LNCAP (cell line): ENCODE results near the gene TAOK3.

Experiments
- TF ChIP-seq, protein P1 (sequence below): fragments of 450-650 bp; IDR thresholded peaks from 2 replicates; pipeline ENCODE4 v1.5.1; 2017; ENCODE audit warnings: mild to moderate bottlenecking

Gene TAOK3

DNA sequence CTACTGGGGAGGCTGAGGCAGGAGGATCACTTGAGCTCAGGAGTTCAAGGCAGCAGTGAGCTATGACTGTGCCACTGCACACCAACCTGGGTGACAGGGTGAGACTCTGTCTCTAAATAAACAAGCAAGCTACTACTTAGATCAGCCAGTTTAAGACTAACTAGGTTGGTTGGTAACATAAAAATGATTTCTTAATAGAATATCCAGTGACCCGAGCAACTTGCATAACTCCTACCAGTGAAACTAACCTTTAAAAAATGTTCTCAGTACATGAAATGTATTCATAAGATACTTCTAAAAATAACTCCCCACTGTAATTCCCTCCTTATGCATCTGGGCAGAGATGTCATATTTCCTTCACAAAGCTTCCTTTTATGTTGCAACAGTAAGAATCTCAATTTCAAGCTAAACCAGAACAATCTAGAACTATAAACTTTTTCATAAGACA, 15.9 kb downstream of the TAOK3 start:
- TF ChIP-seq, protein P1, sequence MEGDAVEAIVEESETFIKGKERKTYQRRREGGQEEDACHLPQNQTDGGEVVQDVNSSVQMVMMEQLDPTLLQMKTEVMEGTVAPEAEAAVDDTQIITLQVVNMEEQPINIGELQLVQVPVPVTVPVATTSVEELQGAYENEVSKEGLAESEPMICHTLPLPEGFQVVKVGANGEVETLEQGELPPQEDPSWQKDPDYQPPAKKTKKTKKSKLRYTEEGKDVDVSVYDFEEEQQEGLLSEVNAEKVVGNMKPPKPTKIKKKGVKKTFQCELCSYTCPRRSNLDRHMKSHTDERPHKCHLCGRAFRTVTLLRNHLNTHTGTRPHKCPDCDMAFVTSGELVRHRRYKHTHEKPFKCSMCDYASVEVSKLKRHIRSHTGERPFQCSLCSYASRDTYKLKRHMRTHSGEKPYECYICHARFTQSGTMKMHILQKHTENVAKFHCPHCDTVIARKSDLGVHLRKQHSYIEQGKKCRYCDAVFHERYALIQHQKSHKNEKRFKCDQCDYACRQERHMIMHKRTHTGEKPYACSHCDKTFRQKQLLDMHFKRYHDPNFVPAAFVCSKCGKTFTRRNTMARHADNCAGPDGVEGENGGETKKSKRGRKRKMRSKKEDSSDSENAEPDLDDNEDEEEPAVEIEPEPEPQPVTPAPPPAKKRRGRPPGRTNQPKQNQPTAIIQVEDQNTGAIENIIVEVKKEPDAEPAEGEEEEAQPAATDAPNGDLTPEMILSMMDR, result no peak

DNA sequence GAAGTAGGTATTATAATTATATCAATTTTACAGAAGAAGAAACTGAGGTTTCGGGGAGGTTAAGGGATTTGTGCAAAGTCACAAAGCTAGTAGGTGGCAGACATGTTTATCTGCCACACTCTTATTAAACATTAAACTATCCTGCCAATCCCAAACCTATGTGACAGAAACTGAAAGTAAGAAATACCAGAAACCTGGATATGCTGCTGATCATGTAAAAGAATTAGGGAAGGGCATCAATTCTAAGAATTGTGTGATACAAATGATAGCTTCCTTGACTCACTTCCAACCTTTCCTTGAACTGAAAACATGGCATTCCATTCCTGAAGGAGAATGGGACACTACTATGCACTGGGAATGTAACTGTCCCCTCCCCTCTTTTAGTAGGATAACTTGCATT, 16.9 kb downstream of the TAOK3 start:
- TF ChIP-seq, protein P1, result no peak

DNA sequence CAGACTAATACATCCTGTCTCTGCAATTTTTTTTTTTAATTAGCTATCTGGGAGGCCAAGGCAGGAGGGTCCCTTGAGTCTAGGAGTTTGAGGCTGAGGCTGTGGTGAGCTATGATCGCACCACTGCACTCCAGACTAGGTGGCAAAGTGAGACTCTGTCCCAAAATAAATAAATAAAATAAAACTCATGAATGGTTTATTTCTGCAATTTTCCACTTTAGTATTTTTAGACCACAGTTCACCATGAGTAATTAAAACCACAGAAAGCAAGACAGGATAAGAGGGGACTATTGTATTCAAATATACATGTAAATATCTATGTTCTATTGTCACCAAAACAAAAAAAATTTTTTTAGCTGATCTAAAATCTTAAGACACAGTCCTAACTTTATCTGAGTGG, 17.8 kb downstream of the TAOK3 start:
- TF ChIP-seq, protein P1, result no peak

DNA sequence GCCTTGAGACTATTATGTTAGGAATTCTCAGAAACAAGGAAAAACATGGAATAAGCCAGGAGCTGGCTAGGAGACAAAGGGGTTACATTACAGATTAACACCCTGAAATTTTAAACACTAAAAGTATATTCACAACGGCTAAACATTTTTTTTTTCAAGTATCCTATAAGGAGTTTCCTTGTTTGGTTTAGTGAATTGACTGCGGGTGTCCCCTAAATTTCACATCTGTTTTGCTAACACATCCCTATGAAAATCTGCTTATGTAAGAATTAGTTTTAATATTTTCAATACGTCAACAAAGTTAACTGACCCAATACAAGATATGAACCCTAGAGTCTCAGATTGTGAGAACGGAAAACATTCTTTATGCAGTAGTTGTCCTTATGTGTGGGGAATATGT, 19.0 kb downstream of the TAOK3 start:
- TF ChIP-seq, protein P1, result no peak

DNA sequence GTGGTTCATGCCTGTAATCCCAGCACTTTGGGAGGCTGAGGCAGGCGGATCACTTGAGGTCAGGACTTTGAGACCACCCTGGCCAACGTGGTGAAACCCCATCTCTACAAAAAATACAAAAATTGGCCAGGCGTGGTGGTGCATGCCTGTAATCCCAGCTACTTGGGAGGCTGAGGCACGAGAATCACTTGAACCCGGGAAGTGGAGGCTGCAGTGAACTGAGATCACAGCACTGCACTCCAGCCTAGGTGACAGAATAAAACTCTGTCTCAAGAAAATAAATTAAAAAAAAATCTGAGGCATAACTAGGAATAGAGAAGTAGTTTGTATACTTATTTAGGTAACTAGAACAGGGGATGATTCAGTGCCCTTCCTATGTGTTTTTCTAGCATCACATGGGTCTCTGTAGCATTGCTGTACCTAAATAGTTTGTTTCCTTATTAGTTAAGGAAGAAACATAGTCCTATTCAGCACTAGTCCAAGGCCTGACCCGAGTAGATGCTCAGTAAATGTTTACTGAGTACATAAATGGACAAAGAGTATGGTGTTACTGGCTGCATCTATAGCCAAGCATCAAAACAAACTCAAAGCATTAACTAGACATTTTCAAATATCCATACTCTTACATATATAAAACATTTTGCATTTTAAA, 21.7 kb downstream of the TAOK3 start:
- TF ChIP-seq, protein P1, result no peak

DNA sequence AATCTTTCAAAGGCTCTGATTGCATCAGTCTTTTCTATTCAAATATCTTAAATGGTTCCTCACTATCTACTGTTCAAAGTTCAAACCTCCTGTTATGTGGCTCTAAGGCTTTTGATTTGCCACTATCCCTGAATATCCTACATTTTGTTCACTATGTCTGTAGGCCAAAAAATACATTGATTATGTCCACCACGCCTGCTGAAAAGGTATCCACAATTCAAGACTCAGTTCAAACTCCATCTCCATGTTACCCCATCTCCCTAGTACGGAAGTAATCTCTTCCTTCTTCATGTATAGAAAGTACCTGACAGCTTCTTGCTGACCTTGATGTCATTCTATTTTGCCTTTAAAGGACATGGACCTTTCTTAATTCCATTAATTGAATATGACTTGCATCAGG, 24.8 kb downstream of the TAOK3 start:
- TF ChIP-seq, protein P1, result no peak

DNA sequence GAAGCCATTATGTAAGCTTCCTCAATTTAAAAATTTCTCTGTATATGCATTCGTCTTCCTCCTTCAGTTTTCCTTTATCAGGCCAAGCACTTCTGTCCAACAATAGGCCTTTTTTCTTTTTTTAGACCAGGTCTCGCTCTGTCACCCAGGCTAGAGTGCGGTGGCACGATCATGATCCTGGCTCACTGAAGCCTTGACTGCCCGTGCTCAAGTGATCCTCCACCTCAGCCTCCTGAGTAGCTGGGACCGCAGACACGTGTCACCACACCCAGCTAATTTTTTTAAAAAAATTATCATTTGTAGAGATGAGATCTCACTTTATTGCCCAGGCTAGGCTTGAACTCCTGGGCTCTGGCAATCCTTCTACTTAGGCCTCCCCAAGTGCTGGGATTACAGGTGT, 25.8 kb downstream of the TAOK3 start:
- TF ChIP-seq, protein P1, result no peak

DNA sequence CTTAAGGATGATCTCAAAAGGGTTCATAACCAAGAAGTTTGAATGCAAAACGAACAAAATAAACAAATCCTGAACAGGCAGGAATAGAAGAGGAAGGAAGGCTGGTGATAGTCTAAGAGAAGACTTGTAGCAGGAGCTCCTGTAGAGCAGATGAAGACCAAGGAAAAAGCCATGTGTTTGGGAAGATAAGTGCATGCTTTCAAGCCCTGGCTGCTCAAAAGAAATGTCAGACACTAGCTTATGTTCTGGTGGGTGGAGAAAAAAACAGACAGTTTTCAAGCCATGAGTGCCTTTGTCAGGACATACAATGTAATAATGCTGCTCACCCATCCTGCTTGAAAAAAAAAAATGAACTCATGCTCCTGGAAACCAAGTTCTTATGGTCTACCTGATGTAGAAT, 27.4 kb downstream of the TAOK3 start:
- TF ChIP-seq, protein P1, result no peak
